SK-N-MC (cell line): ENCODE measurements around the gene NCOA3.
"Not testable (repeated sequence)": the region's sequence is repeated elsewhere in the genome, so short reads cannot be mapped to it uniquely, and the experiment has no call there.

ENCODE experiments used
- EZH2 ChIP-seq: fragments of 200-600 bp; sonication (generic); IDR thresholded peaks from one replicate; pipeline ENCODE4 v1.6.1; 2017; ENCODE audit warnings: antibody characterized with exemption
- FOXP2 ChIP-seq: optimal IDR thresholded peaks from 2 replicates; pipeline ENCODE3; 2011; ENCODE audit warnings: mild to moderate bottlenecking, moderate library complexity; ENCODE audit not compliant: insufficient read depth; ENCODE audit errors: extremely low read length, control extremely low read depth
- POLR2AphosphoS5 ChIP-seq: IDR thresholded peaks from 2 replicates; pipeline ENCODE4 v1.6.1; 2012; ENCODE audit warnings: mild to moderate bottlenecking, low read depth, low read length, borderline replicate concordance

DNA sequence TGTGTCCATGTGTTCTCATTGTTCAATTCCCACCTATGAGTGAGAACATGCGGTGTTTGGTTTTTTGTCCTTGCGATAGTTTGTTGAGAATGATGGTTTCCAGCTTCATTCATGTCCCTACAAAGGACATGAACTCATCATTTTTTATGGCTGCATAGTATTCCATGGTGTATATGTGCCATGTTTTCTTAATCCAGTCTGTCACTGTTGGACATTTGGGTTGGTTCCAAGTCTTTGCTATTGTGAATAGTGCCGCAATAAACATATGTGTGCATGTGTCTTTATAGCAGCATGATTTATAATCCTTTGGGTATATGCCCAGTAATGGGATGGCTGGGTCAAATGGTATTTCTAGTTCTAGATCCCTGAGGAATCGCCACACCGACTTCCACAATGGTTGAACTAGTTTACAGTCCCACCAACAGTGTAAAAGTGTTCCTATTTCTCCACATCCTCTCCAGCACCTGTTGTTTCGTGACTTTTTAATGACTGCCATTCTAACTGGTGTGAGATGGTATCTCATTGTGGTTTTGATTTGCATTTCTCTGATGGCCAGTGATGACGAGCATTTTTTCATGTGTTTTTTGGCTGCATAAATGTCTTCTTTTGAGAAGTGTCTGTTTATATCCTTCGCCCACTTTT is 52.0 kb downstream of the NCOA3 start:
- TF ChIP-seq EZH2, POLR2AphosphoS5, FOXP2: not testable (repeated sequence)
